Breast epithelium (tissue), 4 donors: ENCODE data around the gene EFNA5. TPM values are rescaled to one million over a fixed set of nuclear protein-coding genes. Genes with fewer than 3 reads are reported as not detected.
A peak's percentile ranks its signal among the peaks of the same experiment; 100 is the strongest.

Experiments used
- DNase-seq, 2 donors: peaks; one replicate each; pipeline ENCODE4 v3.0.0-alpha.2; 2019; ENCODE audit warnings: low spot score in 2 of 2
- H3K27ac ChIP-seq, 2 donors: fragments of 200-600 bp; sonication (generic) in 1 of 2; one replicate each; pipeline ENCODE4 v1.5.1; 2016 to 2019; ENCODE audit warnings: mild to moderate bottlenecking in 1 of 2
- H3K27me3 ChIP-seq, 2 donors: fragments of 200-600 bp; sonication (generic) in 1 of 2; one replicate each; pipeline versions ENCODE4 v1.5.1 to v1.6.0; 2017 to 2019; ENCODE audit warnings: control low read depth in 1 of 2, mild to moderate bottlenecking in 1 of 2
- H3K36me3 ChIP-seq: fragments of 200-600 bp; one replicate; pipeline ENCODE4 v1.5.1; 2019
- H3K4me1 ChIP-seq, 2 donors: fragments of 200-600 bp; sonication (generic); one replicate each; pipeline ENCODE4 v1.5.1; 2016 to 2019; ENCODE audit warnings: control low read depth in 1 of 2
- H3K4me3 ChIP-seq, 3 donors: fragments of 200-600 bp; sonication (generic); 1 replicate in 2 of 3; 2 replicates in 1 of 3; pipeline ENCODE4 v1.5.1; 2016 to 2019; ENCODE audit warnings: mild to moderate bottlenecking in 3 of 3, moderate library complexity in 2 of 3
- H3K9me3 ChIP-seq, 2 donors: fragments of 200-600 bp; sonication (generic) in 1 of 2; one replicate each; pipeline ENCODE4 v1.5.1; 2016 to 2019; ENCODE audit warnings: control low read depth in 1 of 2
- POLR2A ChIP-seq: fragments of 450-650 bp; IDR thresholded peaks from one replicate; pipeline ENCODE4 v1.6.1; 2016; ENCODE audit warnings: antibody characterized with exemption, mild to moderate bottlenecking, moderate library complexity
- POLR2AphosphoS5 ChIP-seq, 3 donors: sonication (generic); formaldehyde crosslinking; IDR thresholded peaks; one replicate each; pipeline ENCODE4 v1.6.1; 2017; ENCODE audit warnings: antibody characterized with exemption in 3 of 3
- intact Hi-C: fragments of 100-400 bp; cut with DNase I; formaldehyde crosslinking; loops from one replicate; pipeline ENCODE4 v1.15.1; 2023; ENCODE audit warnings: low total_unique reads
- total RNA-seq, 3 donors: library from RNA; depleted of rRNA; stranded (reverse); fragments of >200 nt; gene quantifications; one replicate each; pipeline ENCODE4 v1.1.0, GENCODE V29; 2016
- TF ChIP-seq, protein P1 (sequence below), 3 donors: fragments of 450-650 bp; IDR thresholded peaks; one replicate each; pipeline ENCODE4 v1.5.1; 2016 to 2017; ENCODE audit warnings: antibody characterized with exemption in 3 of 3, mild to moderate bottlenecking in 3 of 3, moderate library complexity in 3 of 3

The EFNA5 gene
- total RNA-seq, 3 donors from 2014 or later, result 12.1 to 34.2 (median 12.3) TPM

DNA sequence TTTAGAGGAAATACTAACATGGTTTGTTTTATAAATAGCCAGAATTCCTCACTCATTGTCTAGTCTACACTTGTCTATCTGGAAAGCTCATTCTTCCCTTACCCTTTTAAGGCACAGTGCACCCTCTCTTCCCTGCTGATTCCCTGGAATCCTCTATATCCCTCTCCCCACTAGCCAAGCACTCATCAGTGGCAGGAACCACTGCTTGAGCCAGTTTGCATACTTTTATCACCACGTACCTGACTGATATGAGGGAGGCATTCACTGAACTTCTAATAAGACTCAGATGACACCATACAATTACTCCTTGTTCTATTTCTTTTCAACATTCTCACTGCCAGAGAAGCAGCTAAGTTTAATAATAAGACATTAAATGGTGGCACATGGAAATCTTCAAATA is 134.9 kb downstream of the EFNA5 start:
- DNase-seq, result no peak
- Histone ChIP-seq H3K36me3 (no peaks in the 10 kb centered on the region), H3K27me3 (no peaks in the 10 kb centered on the region), H3K4me1 (no peaks in the 10 kb centered on the region), H3K4me3 (no peak overlapping the region), H3K27ac (peak overlapping the region in 1 of 2 donors; percentile 19), H3K9me3 (no peaks in the 10 kb centered on the region)
- no peak for TF ChIP-seq POLR2AphosphoS5 (IDR thresholded peaks at IDR 0.05)
- TF ChIP-seq, protein P1, sequence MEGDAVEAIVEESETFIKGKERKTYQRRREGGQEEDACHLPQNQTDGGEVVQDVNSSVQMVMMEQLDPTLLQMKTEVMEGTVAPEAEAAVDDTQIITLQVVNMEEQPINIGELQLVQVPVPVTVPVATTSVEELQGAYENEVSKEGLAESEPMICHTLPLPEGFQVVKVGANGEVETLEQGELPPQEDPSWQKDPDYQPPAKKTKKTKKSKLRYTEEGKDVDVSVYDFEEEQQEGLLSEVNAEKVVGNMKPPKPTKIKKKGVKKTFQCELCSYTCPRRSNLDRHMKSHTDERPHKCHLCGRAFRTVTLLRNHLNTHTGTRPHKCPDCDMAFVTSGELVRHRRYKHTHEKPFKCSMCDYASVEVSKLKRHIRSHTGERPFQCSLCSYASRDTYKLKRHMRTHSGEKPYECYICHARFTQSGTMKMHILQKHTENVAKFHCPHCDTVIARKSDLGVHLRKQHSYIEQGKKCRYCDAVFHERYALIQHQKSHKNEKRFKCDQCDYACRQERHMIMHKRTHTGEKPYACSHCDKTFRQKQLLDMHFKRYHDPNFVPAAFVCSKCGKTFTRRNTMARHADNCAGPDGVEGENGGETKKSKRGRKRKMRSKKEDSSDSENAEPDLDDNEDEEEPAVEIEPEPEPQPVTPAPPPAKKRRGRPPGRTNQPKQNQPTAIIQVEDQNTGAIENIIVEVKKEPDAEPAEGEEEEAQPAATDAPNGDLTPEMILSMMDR (IDR thresholded peaks at IDR 0.05), result no peak
- no peak for TF ChIP-seq POLR2A
- intact Hi-C loops, result no loop called here

DNA sequence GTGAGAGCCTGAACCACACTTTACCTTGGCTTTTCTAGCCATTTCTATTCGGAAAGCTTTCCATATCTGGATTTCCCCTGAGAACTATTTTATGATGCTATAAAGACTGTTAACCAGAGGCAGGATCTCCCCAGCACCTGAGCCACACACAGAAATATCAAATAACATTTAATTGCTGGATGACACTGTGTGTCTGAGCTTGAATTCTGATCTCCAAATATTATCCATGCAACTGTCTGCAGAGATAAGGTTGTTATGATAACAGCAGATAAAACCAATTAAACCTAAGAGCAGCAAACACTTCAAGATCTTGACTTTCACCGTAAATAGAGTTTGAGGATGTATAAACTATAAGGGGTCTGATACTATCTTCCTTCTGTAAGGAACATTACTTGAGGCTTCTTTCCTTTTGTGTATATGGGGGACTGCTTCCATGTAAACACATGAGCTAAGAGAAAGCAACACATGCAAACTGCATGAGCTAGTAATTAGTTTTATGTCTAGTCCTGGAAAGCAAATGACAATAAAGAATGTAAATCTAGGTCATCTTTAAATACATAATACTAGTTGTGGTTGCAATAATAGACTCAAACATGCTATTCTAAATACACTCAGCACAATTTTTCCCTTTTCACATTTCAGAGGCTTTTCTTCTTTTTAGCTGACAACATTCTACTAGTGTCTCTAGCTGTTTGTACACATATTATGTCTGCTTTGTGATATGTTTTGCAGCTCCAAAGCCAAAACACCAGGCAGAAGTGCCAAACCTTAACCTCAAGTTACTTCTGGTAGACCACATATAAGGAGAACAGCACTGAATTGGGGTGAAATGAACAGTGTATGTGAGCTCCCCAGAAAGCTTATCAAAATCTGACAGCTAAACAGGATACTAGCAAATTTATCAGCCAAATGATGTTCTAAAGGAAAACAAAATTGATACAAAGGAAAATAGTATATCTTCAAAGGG is 136.5 kb downstream of the EFNA5 start:
- intact Hi-C loops, result no loop called here
- H3K27me3 ChIP-seq, result no peaks in the 10 kb centered on the region
- no peak overlapping the region for H3K27ac ChIP-seq
- H3K9me3 ChIP-seq, result no peaks in the 10 kb centered on the region
- no peaks in the 10 kb centered on the region for H3K36me3 ChIP-seq
- H3K4me3 ChIP-seq, result no peak overlapping the region
- no peak for DNase-seq
- no peaks in the 10 kb centered on the region for H3K4me1 ChIP-seq
- no peak for TF ChIP-seq POLR2A
- TF ChIP-seq POLR2AphosphoS5 (IDR thresholded peaks at IDR 0.05), result no peak
- TF ChIP-seq, protein P1 (IDR thresholded peaks at IDR 0.05), result no peak

DNA sequence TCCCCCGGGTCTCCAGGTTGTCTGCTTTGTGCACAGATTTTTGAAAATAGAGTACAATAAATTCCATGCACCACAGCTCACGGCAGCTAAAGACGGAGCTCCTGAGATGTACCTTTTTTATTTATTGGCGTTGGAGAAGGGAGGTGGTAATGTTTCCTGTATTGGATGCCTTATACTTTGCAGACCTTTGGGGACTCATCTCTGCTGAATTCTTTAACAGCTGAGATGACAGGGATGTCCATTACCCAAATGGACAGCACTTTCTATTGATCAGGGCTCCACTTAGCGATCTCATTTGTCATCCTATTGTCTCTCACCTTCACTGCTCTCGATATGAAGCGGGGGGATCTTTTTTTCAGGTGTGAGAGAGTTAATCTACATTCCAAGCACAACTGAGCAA is 137.8 kb downstream of the EFNA5 start:
- no peaks in the 10 kb centered on the region for H3K4me1 ChIP-seq
- no peaks in the 10 kb centered on the region for H3K36me3 ChIP-seq
- no peak overlapping the region for H3K27ac ChIP-seq
- no peaks in the 10 kb centered on the region for H3K27me3 ChIP-seq
- H3K9me3 ChIP-seq, result no peaks in the 10 kb centered on the region
- TF ChIP-seq, protein P1 (IDR thresholded peaks at IDR 0.05), result no peak
- TF ChIP-seq POLR2AphosphoS5 (IDR thresholded peaks at IDR 0.05) (no peak), POLR2A (no peak)
- intact Hi-C loops, result no loop called here
- no peak overlapping the region for H3K4me3 ChIP-seq
- DNase-seq, result no peak

DNA sequence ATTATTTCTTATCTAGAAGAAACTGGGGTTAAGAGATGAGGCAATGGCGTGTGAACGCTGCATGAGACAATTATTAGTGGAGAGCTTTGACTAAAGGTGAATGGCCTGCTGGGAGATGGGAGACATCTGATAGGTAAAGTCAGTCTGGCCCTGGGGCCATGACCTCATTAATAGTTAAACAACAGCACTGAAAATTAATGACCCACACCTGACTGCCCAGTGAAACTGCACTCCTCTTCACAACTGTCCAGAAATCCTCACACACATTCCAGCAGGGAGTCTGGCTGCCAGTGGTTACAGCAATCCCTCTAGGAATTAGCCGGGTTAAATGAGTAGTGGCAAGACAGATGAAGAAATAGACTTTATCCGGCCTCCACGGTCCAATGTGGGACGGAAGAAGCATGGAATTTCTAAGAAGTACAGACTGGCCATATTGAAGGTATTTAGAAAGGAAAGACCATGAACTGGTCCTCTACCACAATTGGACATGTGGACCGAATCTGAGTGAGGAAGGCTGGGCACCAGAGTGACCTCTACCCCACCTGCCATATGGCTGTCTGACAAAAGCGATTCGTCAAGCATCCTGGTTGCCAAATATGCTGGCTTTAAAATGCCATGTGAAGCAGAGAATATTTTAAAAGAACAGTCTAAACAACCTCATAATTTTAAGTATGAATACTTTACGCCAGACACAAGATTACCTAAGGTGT is 138.4 kb downstream of the EFNA5 start:
- TF ChIP-seq POLR2A (no peak), POLR2AphosphoS5 (IDR thresholded peaks at IDR 0.05) (no peak)
- TF ChIP-seq, protein P1 (IDR thresholded peaks at IDR 0.05), result no peak
- no peaks in the 10 kb centered on the region for H3K27me3 ChIP-seq
- intact Hi-C loops, result no loop called here
- H3K4me1 ChIP-seq, result no peaks in the 10 kb centered on the region
- no peak overlapping the region for H3K27ac ChIP-seq
- no peak overlapping the region for H3K4me3 ChIP-seq
- no peaks in the 10 kb centered on the region for H3K36me3 ChIP-seq
- no peaks in the 10 kb centered on the region for H3K9me3 ChIP-seq
- DNase-seq, result no peak

DNA sequence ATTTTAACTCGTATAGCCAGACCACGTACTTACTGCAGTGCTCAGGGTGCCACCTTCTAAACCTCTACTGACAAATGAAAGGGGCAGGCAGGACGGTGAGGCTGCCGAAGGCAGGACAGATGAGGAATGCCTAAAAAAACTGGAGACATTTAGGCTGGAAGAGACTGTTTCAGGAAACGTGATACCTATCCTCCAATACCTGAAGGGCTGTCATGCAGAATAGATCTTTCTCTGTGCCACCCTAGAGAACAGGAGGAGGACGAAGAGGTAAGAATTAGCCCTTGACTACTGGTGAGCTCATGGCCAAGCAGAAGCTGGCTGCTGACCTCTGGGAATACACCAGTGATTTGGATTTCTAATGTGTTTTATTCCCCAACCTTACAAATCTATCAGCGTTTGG is 139.4 kb downstream of the EFNA5 start:
- Histone ChIP-seq H3K27me3 (no peaks in the 10 kb centered on the region), H3K27ac (no peak overlapping the region), H3K4me3 (no peak overlapping the region), H3K9me3 (no peaks in the 10 kb centered on the region), H3K36me3 (no peaks in the 10 kb centered on the region), H3K4me1 (no peaks in the 10 kb centered on the region)
- TF ChIP-seq POLR2A (no peak), POLR2AphosphoS5 (IDR thresholded peaks at IDR 0.05) (no peak)
- TF ChIP-seq, protein P1 (IDR thresholded peaks at IDR 0.05), result no peak
- intact Hi-C loops, result no loop called here
- DNase-seq, result no peak
